ENCODE measurements around the gene FUBP1.
A peak's percentile ranks its signal among the peaks of the same experiment; 100 is the strongest.

The FUBP1 gene

DNA sequence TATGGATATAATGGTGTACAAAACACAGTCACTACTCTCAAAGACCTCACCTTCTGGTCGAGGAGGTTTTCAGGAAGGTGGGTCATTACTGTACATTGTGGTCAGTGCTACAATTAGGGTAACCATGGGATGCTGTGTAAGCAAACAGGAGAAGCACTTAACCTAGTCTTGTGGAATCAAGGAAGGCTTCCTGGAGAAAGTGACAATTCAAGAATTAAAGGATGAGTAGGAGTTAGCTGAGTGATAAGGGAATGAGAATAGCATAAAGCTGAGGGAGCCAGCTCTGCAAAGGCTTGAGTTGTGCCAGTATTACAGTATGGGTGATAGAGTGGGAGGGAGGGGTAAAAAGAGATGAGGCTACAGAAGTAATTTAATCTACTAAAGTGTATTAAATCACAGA lies 73.3 kb downstream of the FUBP1 start:
- Mint-ChIP-seq H3K4me3 (no peak overlapping the region), H3K27ac (no peak overlapping the region), H3K36me3 (no peaks in the 10 kb centered on the region), H3K27me3 (no peaks in the 10 kb centered on the region), H3K4me1 (no peaks in the 10 kb centered on the region), H3K9me3 (no peaks in the 10 kb centered on the region)
- CTCF ChIA-PET = interaction anchor here (0.6 kb wide), 2 partner anchors 151 to 1298 kb away, joined by 3 to 4 read pairs; no protein-coding TSS in a partner anchor
- no peak for DNase-seq

DNA sequence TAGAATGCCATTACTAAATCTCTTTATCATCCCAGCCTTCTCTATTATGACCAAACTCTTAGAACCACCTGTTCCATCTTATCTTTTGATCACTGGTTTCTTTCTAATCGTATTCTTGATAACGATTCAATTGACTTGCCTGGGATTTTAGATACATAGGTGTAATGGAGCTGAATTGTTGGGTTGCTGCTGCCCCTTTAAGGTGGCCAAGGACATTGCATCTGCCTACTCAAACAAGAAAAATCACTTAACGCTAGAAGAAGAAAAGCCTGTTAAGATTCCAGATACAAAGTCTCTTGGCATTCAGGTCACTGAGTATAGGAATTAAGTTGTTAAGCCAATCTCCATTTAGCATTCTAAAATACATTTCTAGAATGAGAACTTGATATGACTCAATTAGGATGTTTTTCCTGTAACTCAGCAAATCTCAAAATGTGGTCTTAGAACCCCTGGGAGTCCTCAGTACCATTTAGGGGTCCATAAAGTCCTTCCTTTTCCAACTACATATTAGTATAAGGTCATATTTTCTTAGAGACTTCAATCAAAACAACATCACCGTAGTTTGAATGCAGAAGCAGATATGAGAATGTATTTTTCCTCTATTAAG lies 78.1 kb downstream of the FUBP1 start:
- Mint-ChIP-seq H3K9me3 (no peaks in the 10 kb centered on the region), H3K4me1 (no peaks in the 10 kb centered on the region), H3K27me3 (peaks cover 4% of the 10 kb centered on the region), H3K36me3 (no peaks in the 10 kb centered on the region), H3K27ac (no peak overlapping the region), H3K4me3 (no peak overlapping the region)
- CTCF ChIA-PET = interaction anchor here (0.7 to 1.3 kb wide), 4 partner anchors 14 to 424 kb away, joined by 3 to 6 read pairs (median 3); no protein-coding TSS in a partner anchor
- peak; percentile 40 for DNase-seq

DNA sequence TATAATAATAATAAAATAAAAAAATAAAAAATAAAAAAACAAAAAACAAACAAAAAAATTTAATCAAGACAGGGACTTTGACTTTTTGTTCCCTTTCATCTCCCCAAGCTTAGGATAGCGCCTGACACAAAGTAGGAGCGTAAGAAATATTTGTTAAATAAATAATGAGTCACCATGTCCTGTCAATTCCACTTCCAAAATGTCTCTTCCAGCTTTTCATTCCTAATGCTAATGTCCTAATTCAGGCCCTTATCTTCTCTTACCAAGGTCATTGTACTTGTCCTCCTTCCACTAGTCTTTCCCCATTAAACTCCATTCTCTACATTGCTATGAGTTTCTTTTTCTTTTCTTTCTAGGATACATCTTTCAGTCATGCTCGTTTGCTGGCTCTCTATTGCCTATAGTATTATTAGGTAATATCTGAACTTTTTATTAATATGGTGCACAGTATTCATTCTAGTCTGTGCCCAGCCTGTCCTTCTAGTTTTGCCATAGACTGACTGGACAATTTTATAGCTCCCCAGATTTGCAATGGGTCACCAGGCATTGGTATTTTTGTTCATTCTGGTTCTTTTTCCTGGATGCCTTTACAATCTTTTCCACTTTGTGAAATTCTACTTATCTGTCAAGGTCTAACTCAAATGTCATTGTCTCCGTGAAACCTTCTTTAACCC lies 79.1 kb downstream of the FUBP1 start:
- H3K4me1 Mint-ChIP-seq = no peaks in the 10 kb centered on the region
- H3K27me3 Mint-ChIP-seq = peaks cover 4% of the 10 kb centered on the region
- CTCF ChIA-PET = interaction anchor here (0.6 to 1.3 kb wide), 5 partner anchors 12 to 423 kb away, joined by 3 to 6 read pairs (median 3); no protein-coding TSS in a partner anchor
- H3K36me3 Mint-ChIP-seq = no peaks in the 10 kb centered on the region
- no peak overlapping the region for H3K4me3 Mint-ChIP-seq
- no peak for DNase-seq
- no peaks in the 10 kb centered on the region for H3K9me3 Mint-ChIP-seq
- no peak overlapping the region for H3K27ac Mint-ChIP-seq
